Activated CD8-positive, alpha-beta memory T cell treated with anti-CD3 and anti-CD28 coated beads for 36 hours (primary cell): Measurements from ENCODE around the gene NKX3-2. TPM values are rescaled to one million over a fixed set of nuclear protein-coding genes. Genes with fewer than 3 reads are reported as not detected.
"Not testable (repeated sequence)": the region's sequence is repeated elsewhere in the genome, so short reads cannot be mapped to it uniquely, and the experiment has no call there.

Source experiments
- CTCF ChIA-PET: fragments of 350-600 bp; sonication (Branson Sonifier 250); formaldehyde crosslinking; loops from one replicate; lab custom pipeline; 2021; ENCODE audit warnings: antibody characterized with exemption; lab: Charles Lee
- POLR2A ChIA-PET: fragments of 350-600 bp; sonication (Branson Sonifier 250); formaldehyde crosslinking; loops from one replicate; lab custom pipeline; 2021; ENCODE audit warnings: antibody characterized with exemption; lab: Charles Lee
- total RNA-seq, 2 experiments: library from RNA; stranded (reverse); gene quantifications; one replicate each; pipeline ENCODE4 v1.2.3, GENCODE V29; 2021

Gene NKX3-2
- not detected for total RNA-seq

DNA sequence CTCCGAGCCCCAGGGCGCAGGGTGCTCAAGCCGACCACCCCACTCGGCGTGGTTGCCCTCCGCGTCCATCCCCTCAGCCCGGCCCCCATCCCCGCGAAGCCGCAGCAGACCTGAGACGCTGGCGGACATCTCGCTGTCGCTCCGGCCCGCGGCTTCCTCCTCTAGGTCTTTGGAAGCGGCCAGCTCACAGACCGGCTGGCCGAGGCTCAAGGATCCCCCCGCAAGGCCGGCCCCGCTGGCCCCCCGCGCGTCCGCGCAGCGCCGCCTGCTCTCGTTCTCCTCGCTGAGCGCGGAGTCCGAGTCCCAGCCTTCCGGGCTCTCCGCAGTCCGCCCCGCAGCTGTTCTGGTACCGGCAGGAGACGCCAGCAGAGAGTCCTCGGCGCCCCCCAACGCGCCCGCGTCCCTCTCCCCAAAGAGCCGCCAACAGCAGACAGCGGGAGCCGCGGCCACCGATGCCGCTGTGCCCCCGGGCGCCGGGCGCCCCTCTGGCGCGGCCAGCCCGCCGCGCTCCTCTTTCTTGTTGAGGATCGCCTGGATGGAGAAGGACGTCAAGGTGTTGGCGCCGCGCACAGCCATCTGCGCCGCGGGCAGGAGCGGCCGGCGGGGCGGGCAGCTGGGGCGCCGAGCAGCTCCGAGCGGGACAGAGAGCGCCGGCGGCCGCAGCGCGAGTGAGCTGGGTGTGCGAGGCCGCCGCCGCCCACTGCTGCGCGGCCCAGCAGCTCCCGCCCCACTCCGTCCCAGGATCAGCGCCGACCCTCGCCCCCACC lies at the start of gene NKX3-2:
Gene NKX3-2 (minus strand): TSS at position 670 of the 767 bp plus-strand sequence. CDS start 94 bp downstream, at position 576.
- POLR2A ChIA-PET, result no interaction called here
- CTCF ChIA-PET, result interaction anchor here (1.3 kb wide), 1 partner anchor 85 kb away, joined by 3 read pairs; no protein-coding TSS in a partner anchor

DNA sequence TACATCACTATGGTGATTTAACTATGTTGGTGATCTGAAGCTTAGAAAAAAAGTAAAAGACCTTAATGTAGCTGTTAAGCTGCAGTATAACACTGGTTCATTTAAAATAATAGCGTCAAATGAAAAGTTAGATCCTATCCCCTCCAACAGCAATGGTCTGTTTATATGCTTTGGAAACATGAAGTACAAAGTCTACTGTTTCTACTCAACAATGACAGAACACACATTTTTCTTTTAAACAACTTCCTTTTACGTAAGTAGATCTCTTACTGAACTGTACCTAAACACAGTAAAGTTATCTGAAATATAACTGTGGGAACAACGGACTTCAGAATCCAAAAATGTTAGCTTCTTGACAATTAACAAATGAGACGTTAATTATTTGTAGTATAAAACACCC lies 47.9 kb upstream of the NKX3-2 start:
- CTCF ChIA-PET, result no interaction called here
- POLR2A ChIA-PET, result no interaction called here

DNA sequence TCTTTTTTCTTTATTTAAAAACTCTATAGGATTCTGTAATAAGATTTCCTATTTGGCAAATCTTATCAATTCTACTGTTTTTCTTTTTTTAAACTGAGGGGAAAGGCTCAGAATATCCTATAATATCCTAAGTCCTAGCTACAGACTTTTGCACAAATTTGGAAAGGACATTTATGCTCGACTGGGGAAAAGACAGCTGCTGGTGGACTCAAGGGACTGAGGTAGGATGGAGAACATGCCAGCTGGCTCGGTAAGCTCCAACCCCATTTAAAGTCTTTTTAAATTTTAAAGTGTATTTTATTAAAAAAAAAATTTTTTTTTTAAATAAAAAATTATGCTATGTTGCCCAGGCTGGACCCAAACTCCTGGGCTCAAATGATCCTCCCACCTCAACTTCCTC lies 46.5 kb upstream of the NKX3-2 start:
- ChIA-PET CTCF (no interaction called here), POLR2A (no interaction called here)

DNA sequence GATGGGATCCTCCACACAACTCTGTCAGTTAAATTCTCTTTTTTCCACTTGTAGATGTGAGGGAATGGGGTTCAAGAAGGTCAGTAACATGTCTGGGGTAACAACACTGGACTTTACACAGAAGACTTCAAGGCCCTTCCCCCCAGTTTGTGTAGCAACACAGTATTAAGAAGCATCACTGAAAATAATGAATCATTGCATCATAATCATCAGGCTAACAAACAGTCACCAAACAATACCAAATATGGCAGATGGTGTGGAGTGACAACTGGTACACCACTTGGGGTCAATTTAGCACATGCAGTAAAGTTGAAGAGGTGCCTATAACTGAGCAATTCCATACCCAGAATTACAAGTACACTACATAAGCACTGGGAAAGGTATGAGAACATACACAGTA lies 44.6 kb upstream of the NKX3-2 start:
- CTCF ChIA-PET, result no interaction called here
- POLR2A ChIA-PET, result no interaction called here

DNA sequence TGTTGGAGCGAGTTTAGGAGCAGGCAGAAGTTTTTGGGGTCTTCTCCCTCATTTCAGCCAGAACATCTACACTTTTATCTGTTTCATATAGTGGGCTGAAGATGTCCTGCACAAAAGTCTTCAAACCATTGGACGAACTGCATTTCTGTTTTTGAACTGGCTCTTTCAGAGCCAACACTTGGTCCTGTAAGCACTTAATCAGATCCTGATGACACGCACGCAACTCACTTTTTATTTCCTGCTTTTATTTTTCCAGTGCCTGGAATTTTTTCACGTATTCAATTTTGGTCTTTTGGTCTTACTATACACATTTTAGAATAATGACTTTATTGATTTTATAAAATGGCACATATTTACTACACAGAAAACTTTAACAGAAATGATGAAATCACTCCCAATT lies 40.2 kb upstream of the NKX3-2 start:
- POLR2A ChIA-PET, result no interaction called here
- CTCF ChIA-PET, result no interaction called here

DNA sequence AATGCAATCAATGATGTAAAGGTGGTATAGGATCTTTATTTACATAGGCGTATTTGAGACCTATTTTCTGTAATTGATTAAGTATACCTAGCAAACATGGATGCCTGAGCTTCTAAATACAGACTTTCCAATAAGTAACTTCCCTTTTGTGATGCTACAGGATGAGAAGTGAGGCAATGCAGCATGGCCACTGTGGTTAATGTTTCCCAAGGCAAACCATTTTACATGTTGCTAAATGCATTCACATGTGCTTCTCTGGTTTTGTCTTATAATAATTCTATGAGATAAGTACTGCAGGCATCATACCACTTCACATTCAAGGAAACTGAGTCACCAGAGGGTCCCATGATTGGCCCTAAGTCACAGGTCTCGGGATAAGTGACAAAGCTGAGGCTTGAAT lies 35.7 kb upstream of the NKX3-2 start:
- ChIA-PET CTCF (no interaction called here), POLR2A (no interaction called here)

DNA sequence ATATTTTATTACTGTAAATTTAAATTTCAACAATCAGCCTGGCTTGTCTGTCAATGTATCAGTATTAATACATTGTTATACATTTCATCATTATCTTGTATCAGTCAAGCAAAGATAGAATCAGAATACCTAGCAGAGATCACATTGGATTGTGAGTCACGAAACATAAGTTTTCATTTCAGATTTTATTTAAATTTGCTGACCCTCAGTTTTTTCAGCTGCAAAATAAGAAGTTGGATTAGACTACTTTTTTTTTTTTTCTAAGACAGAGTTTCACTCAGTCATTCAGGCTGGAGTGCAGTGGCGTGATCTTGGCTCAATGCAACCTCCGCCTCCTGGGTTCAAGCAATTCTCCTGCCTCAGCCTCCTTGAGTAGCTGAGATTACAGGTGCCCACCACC lies 33.4 kb upstream of the NKX3-2 start:
- ChIA-PET CTCF (no interaction called here), POLR2A (no interaction called here)

DNA sequence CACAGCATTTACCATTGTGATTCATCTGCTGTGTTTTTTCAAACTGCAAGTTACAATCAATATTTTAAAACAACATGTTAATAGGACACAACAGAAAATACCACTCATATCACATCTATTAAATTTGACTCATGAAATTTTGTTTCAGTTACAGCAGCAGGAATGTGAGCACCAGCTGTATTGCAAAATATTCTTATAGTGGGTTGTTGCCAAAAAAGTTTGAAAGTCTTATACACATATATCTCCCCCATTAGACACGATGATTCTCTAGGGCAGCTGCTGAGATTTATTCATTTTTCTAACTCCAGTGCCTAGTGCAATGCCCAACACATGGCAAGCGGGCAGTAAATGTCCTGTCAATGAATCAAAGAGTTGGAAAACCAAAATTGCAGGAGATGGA lies 26.6 kb upstream of the NKX3-2 start:
- ChIA-PET POLR2A (no interaction called here), CTCF (no interaction called here)

DNA sequence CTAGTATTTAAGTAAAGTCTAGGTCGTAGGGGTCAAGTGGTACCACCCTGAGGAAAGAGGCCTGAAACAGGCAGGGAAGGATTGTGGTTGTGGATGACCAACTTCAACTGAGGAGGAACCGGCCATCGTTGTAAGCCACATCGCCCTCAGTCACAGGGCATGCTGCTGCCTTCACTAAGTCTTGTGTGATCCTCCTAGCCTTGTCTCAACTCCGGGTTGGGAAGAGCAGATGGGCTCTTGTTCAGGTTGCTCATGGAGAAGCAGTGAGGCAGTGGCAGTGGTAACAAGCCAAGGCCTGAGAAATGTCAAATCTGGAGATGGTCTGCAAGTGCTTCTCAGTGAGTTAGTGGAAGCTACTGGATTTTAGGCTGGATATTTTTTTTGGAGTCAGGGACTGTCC lies 22.8 kb upstream of the NKX3-2 start:
- POLR2A ChIA-PET, result no interaction called here
- CTCF ChIA-PET, result no interaction called here

DNA sequence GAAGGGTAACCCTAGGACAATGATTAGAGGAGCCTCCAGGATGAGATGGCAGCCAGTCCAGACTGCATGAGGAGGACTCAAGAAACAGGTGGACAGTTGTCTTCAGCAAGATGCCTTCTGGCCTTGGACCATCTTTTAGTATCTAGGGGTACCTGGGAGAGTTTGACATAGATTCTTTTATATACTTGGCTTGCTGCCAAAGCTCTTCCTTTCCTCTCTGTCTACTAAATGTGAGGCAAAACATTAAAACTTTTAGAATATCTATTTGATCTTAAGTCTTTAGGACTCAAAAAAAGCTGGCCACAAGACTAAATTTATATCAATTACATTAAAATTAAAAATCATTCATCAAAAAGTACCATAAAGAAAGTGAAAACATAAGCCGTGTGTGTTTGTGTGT lies 18.6 kb upstream of the NKX3-2 start:
- CTCF ChIA-PET, result no interaction called here
- POLR2A ChIA-PET, result no interaction called here

DNA sequence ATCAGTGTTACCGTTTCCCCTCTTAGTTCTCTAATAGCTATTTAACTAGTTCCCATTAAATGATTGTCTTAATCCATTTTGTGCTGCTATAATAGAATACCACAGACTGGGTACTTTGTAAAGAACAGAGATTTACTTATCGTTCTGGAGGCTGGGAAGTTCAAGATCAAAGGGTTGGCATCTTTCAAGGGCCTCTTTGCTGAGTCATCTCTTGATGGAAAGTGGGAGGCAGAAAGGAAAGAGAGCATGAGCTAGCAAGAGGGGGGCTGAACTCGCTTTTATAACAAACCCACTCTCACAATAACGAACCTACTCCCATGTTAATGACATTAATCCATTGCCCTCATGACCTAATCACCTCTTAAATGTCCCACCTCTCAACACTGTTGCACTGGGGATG lies 17.4 kb upstream of the NKX3-2 start:
- CTCF ChIA-PET, result interaction anchor here (1.9 kb wide), 1 partner anchor 13 kb away, joined by 5 read pairs; no protein-coding TSS in a partner anchor
- POLR2A ChIA-PET, result no interaction called here

DNA sequence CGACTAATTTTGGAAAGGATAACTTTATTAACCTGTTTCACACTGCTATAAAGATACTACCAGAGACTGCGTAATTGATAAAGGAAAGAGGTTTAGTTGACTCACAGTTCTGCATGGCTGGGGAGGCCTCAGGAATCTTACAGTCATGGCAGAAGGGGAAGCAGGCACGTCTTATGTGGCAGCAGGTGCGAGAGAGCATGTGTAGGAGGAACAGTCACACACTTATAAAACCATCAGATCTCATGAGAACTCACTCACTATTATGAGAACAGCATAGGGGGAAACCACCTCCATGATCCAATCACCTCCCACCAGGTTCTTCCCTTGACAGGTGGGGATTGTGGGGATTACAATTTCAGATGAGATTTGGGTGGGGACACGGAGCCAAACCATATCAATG lies 15.8 kb upstream of the NKX3-2 start:
- POLR2A ChIA-PET, result not testable (repeated sequence)

DNA sequence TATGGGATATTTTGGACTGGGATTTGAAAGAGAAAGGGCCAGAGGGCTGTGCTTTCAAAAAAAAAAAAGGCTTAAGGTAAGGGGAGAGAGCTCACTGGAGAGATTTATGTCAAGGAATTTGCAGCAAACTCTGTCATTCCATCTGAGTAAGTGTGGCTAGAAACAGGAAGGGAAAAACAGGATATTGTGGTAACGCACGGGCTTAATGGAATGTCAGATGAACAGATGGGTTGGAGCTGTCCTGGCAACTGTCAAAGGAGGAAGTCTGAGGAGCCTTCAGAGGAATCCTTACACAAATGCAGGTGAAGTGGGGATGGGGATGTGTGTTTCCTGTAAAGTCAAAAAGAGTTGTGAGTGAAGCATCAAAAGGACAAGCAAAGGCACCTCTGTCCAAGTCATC lies 15.1 kb upstream of the NKX3-2 start:
- ChIA-PET CTCF (no interaction called here), POLR2A (no interaction called here)

More for the DNA sequence above, 15.8 kb upstream of the NKX3-2 start:
- CTCF ChIA-PET, result not testable (repeated sequence)

DNA sequence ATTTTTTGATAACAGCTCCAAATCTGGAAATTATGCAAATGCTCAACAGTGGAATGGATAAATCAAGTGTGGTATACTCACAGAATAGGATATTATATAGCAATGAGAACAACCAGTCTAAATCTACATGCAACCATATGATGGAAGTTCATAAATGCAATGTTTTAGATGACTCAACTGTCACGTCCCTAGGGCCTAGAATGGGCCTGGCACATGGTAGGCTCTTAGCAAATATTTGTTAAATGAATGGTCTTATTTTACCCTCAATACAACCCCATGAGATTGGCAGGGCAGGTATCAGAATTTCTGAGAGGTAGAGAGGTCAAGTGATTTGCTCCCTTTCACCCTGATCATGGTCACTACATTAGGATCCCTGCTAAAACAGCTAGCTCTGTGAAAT lies 14.6 kb upstream of the NKX3-2 start:
- ChIA-PET POLR2A (no interaction called here), CTCF (no interaction called here)

DNA sequence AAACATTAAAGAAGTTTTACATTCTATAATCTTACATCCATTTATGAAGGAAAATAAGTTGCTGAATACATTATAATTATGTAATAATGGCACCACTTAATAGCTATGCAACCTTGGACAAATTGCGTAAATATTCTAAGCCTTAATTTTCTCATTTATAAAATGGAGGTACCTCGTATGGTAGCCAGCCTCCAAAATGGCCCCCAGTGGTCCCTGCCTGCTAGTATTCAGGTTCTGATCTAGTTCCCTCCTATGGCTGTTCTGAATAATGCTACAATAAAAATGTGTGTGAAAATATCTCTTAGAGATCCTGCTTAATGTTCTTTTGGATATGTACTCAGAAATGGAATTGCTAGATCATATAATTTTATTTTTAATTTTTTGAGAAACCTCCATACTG lies 11.0 kb upstream of the NKX3-2 start:
- ChIA-PET POLR2A (no interaction called here), CTCF (no interaction called here)

DNA sequence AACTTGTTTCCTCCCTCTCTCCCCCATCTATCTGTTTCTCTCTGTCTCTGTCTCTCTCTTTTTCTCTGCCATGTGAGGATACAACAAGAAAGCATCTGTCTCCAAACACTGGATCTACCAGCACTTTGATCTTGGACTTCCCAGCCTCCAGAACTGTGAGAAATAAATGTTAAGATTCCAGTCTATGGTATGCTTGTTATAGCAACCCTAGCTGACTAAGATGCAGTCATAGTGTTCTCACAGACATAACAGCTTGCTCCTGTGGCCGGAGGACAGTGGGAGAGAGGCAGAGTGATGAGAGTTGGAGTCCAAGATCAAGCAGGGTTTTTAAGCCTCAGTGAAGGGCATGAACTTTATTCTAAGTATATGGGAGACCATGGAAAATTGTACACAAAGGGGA lies 8.8 kb upstream of the NKX3-2 start:
- POLR2A ChIA-PET, result no interaction called here

DNA sequence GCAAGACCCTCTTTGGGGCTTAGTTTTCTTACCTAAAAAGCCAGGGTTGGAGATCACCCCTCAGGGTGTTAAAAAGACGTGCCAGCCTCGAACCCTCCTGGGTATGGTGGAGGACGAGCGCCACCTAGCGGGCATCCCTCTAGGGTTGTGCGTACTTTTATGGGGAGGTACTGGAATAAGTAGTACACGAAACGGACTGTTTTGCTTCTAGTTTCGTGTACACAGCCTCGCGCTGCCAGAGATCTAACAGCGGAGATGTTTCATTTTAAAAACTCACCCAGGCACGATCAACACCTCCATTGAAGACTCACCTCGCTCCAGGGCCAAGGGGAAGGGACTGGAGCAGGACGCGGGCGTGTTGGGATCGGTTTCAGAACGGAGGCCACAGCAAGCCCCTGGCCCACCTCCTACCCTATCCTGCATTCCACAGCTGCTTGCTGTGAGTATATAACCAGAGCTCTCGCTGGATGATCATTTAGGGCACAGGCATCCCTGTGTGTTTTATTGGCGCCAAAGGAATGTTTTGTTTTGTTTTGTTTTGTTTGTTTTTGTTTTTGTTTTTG lies 4.8 kb upstream of the NKX3-2 start:
- CTCF ChIA-PET, result interaction anchor here (0.8 to 1.7 kb wide), 5 partner anchors 12 to 22 kb away, joined by 3 to 5 read pairs (median 4); no protein-coding TSS in a partner anchor
- POLR2A ChIA-PET, result no interaction called here

More for the DNA sequence above, 8.8 kb upstream of the NKX3-2 start:
- CTCF ChIA-PET, result no interaction called here

DNA sequence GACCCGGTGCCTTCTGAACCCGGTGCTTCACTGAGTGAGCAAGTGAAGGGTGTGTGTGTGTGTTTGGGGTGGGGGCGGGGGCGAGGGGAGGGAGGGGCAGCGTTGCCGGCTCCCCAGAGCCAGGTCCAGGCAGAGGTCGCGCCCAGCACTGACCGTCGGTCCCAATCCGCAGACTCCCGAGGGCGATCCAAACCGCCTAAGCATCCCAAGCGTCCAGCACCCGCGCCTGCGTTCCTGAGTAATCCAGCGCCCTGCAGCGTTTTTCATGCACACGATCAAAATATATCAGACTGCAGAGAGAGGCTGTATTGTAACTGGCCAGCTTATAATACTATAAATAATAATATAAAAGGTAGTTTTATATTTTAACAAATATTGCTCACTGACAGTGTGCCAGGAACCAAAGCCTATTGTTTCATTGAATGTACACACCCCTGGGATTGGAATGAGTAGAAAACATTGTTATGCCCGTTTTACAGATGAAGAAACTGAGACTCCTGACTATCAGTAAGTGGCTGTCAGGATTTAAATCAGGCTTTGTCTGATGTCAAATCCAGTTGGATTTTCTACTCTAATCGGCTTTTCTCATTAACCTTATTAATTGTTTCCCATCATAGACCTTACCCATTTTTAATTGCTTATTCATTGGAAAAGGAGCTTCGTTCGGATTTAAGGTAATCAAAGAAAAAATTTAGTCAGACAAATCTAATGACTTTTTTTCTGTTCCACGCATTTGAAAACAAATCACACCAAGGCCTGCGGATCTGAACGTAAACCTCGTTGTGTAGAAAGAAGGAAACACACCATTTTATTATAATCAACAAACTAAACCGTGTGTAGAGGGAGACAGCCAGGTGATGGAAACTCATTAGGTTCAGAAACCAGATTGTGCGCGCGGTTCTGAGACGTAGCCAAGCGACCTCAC lies 4.0 kb upstream of the NKX3-2 start:
- CTCF ChIA-PET, result interaction anchor here (0.8 to 1.7 kb wide), 5 partner anchors 13 to 22 kb away, joined by 3 to 5 read pairs (median 4); no protein-coding TSS in a partner anchor
- POLR2A ChIA-PET, result interaction anchor here (1.2 kb wide), 1 partner anchor 22 kb away, joined by 4 read pairs; no protein-coding TSS in a partner anchor

DNA sequence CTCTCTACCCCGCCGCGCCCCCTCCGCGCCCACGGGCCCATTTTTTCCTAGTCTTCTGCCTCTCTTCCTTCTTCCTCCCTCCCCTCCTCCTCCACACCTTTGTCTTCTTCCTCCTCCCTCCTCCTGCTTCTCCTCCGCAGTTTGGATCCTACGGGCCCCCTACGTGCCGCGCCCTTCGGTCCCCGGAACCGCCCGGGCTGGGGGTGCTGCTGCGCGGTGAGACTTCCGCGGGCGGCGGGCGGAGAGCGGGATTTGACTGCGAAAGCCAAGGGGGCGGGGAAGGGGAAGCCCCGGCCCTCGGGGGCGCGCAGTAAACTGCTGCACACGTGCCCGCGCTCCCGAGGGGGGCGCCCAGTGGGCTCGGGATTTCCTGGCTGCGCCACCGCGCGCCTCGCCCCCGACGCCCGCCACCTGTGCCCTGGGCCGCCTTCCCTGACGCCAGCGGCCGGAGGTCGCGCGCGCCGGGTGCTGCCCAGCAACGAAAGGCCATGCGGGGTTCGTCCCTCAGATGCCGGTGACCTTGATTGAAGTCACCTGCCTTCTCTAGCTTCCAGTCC lies 3.3 kb upstream of the NKX3-2 start:
- POLR2A ChIA-PET, result interaction anchor here (1.2 kb wide), 1 partner anchor 22 kb away, joined by 4 read pairs; no protein-coding TSS in a partner anchor
- CTCF ChIA-PET, result no interaction called here
